Measurements from ENCODE around the gene ITPR1. TPM values are rescaled to one million over a fixed set of nuclear protein-coding genes. Genes with fewer than 3 reads are reported as not detected.

ITPR1 gene
- polyA plus RNA-seq, 1 donor from 2014 or later = 2.1 TPM

GRCh38 chr3:4514916-4515315 is 21.8 kb downstream of the ITPR1 start:
- Histone ChIP-seq H2AFZ (ENCODE audit: low read depth, low read length) (no peak overlapping the region), H3K9ac (ENCODE audit: low read length) (no peak overlapping the region), H3F3A (ENCODE audit: insufficient read depth, low read length, poor library complexity, severe bottlenecking) (no peaks in the 10 kb centered on the region), H3K4me2 (ENCODE audit: low read length) (no peak overlapping the region), H4K20me1 (ENCODE audit: insufficient read depth) (no peaks in the 10 kb centered on the region), H3K36me3 (ENCODE audit: insufficient read depth, low read length) (no peaks in the 10 kb centered on the region), H3K4me3 (ENCODE audit: low read length) (no peak overlapping the region), H3K9me3 (ENCODE audit: low read length) (no peaks in the 10 kb centered on the region), H3K79me2 (replicated peaks; ENCODE audit: insufficient read depth, low read length) (no peaks in the 10 kb centered on the region), H3K27ac (ENCODE audit: low read length) (no peak overlapping the region), H3K9me2 (ENCODE audit: insufficient read depth, low read length) (no peaks in the 10 kb centered on the region), H3K27me3 (ENCODE audit: insufficient read depth, low read depth, low read length) (no peaks in the 10 kb centered on the region)
- TF ChIP-seq EZH2 (IDR thresholded peaks at IDR 0.05; ENCODE audit: borderline replicate concordance, insufficient read depth, low read length, poor library complexity, severe bottlenecking) = no peak
- TF ChIP-seq MXI1 (conservative IDR thresholded peaks at IDR 0.05; ENCODE audit: poor library complexity, severe bottlenecking) = no peak

GRCh38 chr3:4515916-4516579 is 22.9 kb downstream of the ITPR1 start:
- no peak overlapping the region for H2AFZ ChIP-seq (ENCODE audit: low read depth, low read length)
- TF ChIP-seq EP300 (conservative IDR thresholded peaks at IDR 0.05; ENCODE audit: poor library complexity, severe bottlenecking) (no peak), POLR2AphosphoS5 (IDR thresholded peaks at IDR 0.05) (no peak), CTCF (IDR thresholded peaks at IDR 0.05; ENCODE audit: poor library complexity, severe bottlenecking) (no peak), TAF1 (IDR thresholded peaks at IDR 0.05; ENCODE audit: low read depth) (no peak), REST (IDR thresholded peaks at IDR 0.05; ENCODE audit: borderline replicate concordance) (no peak), RAD21 (conservative IDR thresholded peaks at IDR 0.05) (no peak), EZH2 (IDR thresholded peaks at IDR 0.05; ENCODE audit: borderline replicate concordance, insufficient read depth, low read length, poor library complexity, severe bottlenecking) (no peak), SMC3 (conservative IDR thresholded peaks at IDR 0.05; ENCODE audit: poor library complexity) (no peak), MXI1 (conservative IDR thresholded peaks at IDR 0.05; ENCODE audit: poor library complexity, severe bottlenecking) (no peak)
- H3K27me3 ChIP-seq (ENCODE audit: insufficient read depth, low read depth, low read length) = no peaks in the 10 kb centered on the region
- H3K9ac ChIP-seq (ENCODE audit: low read length) = no peak overlapping the region
- H3K4me2 ChIP-seq (ENCODE audit: low read length) = no peak overlapping the region
- H3K27ac ChIP-seq (ENCODE audit: low read length) = no peak overlapping the region
- no peaks in the 10 kb centered on the region for H3F3A ChIP-seq (ENCODE audit: insufficient read depth, low read length, poor library complexity, severe bottlenecking)
- H3K9me2 ChIP-seq (ENCODE audit: insufficient read depth, low read length) = no peaks in the 10 kb centered on the region
- no peaks in the 10 kb centered on the region for H3K79me2 ChIP-seq (replicated peaks; ENCODE audit: insufficient read depth, low read length)
- H3K4me3 ChIP-seq (ENCODE audit: low read length) = no peak overlapping the region
- no peaks in the 10 kb centered on the region for H3K36me3 ChIP-seq (ENCODE audit: insufficient read depth, low read length)
- H4K20me1 ChIP-seq (ENCODE audit: insufficient read depth) = no peaks in the 10 kb centered on the region
- no peaks in the 10 kb centered on the region for H3K9me3 ChIP-seq (ENCODE audit: low read length)

Measured in neural cell (in vitro differentiated cells).